ENCODE measurements around the gene SPATA7.

GRCh38 chr14:88421286-88421685 is 35.8 kb downstream of the SPATA7 start:
- TF ChIP-seq CTCF (IDR thresholded peaks at IDR 0.05) = no peak
- no peak for TF ChIP-seq ZFX (IDR thresholded peaks at IDR 0.05; ENCODE audit: borderline replicate concordance)
